OCI-LY3 (cell line): ENCODE results near the gene GLTP.

ENCODE experiments used
- CTCF ChIP-seq: fragments of 200-600, 300-600 bp; sonication (generic); IDR thresholded peaks from 2 replicates; pipeline ENCODE4 v1.5.1; 2014; ENCODE audit warnings: antibody characterized with exemption, low read length, low read depth
- EZH2phosphoT487 ChIP-seq: fragments of 200-600 bp; shearing (Covaris generic); IDR thresholded peaks from 2 replicates; pipeline ENCODE4 v1.6.1; 2018; ENCODE audit warnings: antibody characterized with exemption, mixed run types, low read depth

- TF ChIP-seq CTCF (no peak), EZH2phosphoT487 (no peak)
These were observed 19.4 kb downstream of the GLTP start for GRCh38 chr12:109860977-109861376.
